ENCODE measurements around the gene NPM1. TPM values are rescaled to one million over a fixed set of nuclear protein-coding genes. Genes with fewer than 3 reads are reported as not detected.

Gene NPM1
- total RNA-seq, 1 donor from 2014 or later, result 814 TPM

DNA sequence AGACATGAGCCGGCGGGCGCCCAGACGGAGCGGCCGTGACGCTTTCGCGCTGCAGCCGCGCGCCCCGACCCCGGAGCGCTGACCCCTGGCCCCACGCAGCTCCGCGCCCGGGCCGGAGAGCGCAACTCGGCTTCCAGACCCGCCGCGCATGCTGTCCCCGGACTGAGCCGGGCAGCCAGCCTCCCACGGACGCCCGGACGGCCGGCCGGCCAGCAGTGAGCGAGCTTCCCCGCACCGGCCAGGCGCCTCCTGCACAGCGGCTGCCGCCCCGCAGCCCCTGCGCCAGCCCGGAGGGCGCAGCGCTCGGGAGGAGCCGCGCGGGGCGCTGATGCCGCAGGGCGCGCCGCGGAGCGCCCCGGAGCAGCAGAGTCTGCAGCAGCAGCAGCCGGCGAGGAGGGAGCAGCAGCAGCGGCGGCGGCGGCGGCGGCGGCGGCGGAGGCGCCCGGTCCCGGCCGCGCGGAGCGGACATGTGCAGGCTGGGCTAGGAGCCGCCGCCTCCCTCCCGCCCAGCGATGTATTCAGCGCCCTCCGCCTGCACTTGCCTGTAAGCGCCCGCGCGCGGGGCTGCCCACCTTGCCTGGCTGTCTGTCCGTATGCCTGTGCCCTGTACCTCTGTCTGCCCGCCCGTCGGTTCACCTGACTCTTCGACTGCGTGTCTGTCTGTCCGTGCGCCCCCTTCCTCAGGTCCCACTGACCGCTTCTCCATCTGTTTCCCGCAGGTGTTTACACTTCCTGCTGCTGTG, 32.2 kb downstream of the NPM1 start:
- Mint-ChIP-seq H3K4me3 (ENCODE audit: unreplicated experiment) (peak overlapping the region; percentile 61), H3K9me3 (ENCODE audit: low read depth) (no peaks in the 10 kb centered on the region), H3K27ac (ENCODE audit: unreplicated experiment) (no peak overlapping the region), H3K36me3 (ENCODE audit: low read depth) (no peaks in the 10 kb centered on the region), H3K4me1 (ENCODE audit: low read depth) (peaks cover 38% of the 10 kb centered on the region), H3K27me3 (ENCODE audit: low read depth) (no peaks in the 10 kb centered on the region)
- TF ChIP-seq, protein P1, sequence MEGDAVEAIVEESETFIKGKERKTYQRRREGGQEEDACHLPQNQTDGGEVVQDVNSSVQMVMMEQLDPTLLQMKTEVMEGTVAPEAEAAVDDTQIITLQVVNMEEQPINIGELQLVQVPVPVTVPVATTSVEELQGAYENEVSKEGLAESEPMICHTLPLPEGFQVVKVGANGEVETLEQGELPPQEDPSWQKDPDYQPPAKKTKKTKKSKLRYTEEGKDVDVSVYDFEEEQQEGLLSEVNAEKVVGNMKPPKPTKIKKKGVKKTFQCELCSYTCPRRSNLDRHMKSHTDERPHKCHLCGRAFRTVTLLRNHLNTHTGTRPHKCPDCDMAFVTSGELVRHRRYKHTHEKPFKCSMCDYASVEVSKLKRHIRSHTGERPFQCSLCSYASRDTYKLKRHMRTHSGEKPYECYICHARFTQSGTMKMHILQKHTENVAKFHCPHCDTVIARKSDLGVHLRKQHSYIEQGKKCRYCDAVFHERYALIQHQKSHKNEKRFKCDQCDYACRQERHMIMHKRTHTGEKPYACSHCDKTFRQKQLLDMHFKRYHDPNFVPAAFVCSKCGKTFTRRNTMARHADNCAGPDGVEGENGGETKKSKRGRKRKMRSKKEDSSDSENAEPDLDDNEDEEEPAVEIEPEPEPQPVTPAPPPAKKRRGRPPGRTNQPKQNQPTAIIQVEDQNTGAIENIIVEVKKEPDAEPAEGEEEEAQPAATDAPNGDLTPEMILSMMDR (IDR thresholded peaks at IDR 0.05), result no peak
- DNase-seq (ENCODE audit: low spot score), result no peak

- Mint-ChIP-seq H3K4me3 (ENCODE audit: unreplicated experiment) (peak overlapping the region; percentile 61), H3K4me1 (ENCODE audit: low read depth) (peaks cover 34% of the 10 kb centered on the region), H3K9me3 (ENCODE audit: low read depth) (no peaks in the 10 kb centered on the region), H3K27me3 (ENCODE audit: low read depth) (no peaks in the 10 kb centered on the region), H3K36me3 (ENCODE audit: low read depth) (no peaks in the 10 kb centered on the region), H3K27ac (ENCODE audit: unreplicated experiment) (no peak overlapping the region)
- DNase-seq (ENCODE audit: low spot score), result no peak
- TF ChIP-seq, protein P1 (IDR thresholded peaks at IDR 0.05), result peak; percentile 6
Measured at GRCh38 chr5:171420431-171421241, 33.0 kb downstream of the NPM1 start.

GRCh38 chr5:171421331-171422262, 33.9 kb downstream of the NPM1 start:
- Mint-ChIP-seq H3K27me3 (ENCODE audit: low read depth) (no peaks in the 10 kb centered on the region), H3K9me3 (ENCODE audit: low read depth) (no peaks in the 10 kb centered on the region), H3K4me1 (ENCODE audit: low read depth) (peaks cover 34% of the 10 kb centered on the region), H3K27ac (ENCODE audit: unreplicated experiment) (no peak overlapping the region), H3K4me3 (ENCODE audit: unreplicated experiment) (peak overlapping the region; percentile 51), H3K36me3 (ENCODE audit: low read depth) (no peaks in the 10 kb centered on the region)
- no peak for DNase-seq (ENCODE audit: low spot score)
- TF ChIP-seq, protein P1 (IDR thresholded peaks at IDR 0.05), result no peak

DNA sequence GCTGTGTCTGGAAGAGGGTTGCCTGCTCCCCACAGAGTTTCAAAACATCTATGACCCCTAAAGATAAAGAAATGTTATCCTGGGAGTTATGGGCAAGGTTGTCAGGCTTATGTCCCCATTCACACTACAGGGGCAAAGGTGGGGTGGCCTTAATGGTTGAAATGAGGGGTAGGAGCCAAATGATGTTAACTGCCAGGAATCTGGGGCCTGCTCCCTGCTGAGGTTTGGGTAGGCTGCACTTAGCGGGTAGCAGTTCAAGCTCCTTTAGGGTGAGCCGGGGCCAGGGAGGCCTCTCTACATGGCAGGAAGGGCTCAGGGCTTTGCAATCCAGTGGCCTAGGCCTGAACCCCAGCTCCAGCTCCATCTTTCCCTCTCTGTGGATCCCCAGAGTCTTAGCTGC, 34.8 kb downstream of the NPM1 start:
- no peak for DNase-seq (ENCODE audit: low spot score)
- peaks cover 30% of the 10 kb centered on the region for H3K4me1 Mint-ChIP-seq (ENCODE audit: low read depth)
- H3K36me3 Mint-ChIP-seq (ENCODE audit: low read depth), result no peaks in the 10 kb centered on the region
- H3K9me3 Mint-ChIP-seq (ENCODE audit: low read depth), result no peaks in the 10 kb centered on the region
- no peak overlapping the region for H3K4me3 Mint-ChIP-seq (ENCODE audit: unreplicated experiment)
- TF ChIP-seq, protein P1 (IDR thresholded peaks at IDR 0.05), result no peak
- H3K27ac Mint-ChIP-seq (ENCODE audit: unreplicated experiment), result no peak overlapping the region
- H3K27me3 Mint-ChIP-seq (ENCODE audit: low read depth), result no peaks in the 10 kb centered on the region
